Measurements from ENCODE around the gene SPATA16. TPM values are rescaled to one million over a fixed set of nuclear protein-coding genes. Genes with fewer than 3 reads are reported as not detected.

Gene SPATA16
- total and polyA plus RNA-seq, 2 of the 13 experiments (the other 11 are each of a cell fraction or from before 2014, with no cell fraction given): not detected

GRCh38 chr3:173043757-173044156, 97.3 kb downstream of the SPATA16 start:
- ATAC-seq: no peak
- H3K9ac ChIP-seq (ENCODE audit: insufficient read depth, low read depth, low read length): no peak overlapping the region
- in situ Hi-C loops (cut with HindIII; ENCODE audit: extremely low pct_ligation_motif_present, low pct_unique_long_range_greater_than_20kb): loop anchor here (10.0 kb wide), 1 partner anchor 209 kb away; no protein-coding TSS in a partner anchor
- H3K9me3 ChIP-seq (ENCODE audit: low read length): no peaks in the 10 kb centered on the region
- H4K20me1 ChIP-seq (ENCODE audit: insufficient read depth, low read length): no peaks in the 10 kb centered on the region
- CTCF ChIA-PET (ENCODE audit: low intra/inter-chr PET ratio, low total read pairs): no interaction called here
- WGBS (ENCODE audit: low lambda C conversion rate): 0% methylated on average over 5 of the region's 5 CpGs
- H3K4me1 ChIP-seq (ENCODE audit: insufficient read depth, low read length): no peaks in the 10 kb centered on the region
- no peaks in the 10 kb centered on the region for H3K79me2 ChIP-seq (ENCODE audit: insufficient read depth, low read length)
- no peak overlapping the region for H3K4me2 ChIP-seq (ENCODE audit: low read depth, low read length)
- no peak overlapping the region for H2AFZ ChIP-seq (ENCODE audit: low read length)
- DNase-seq (ENCODE audit: low spot score): no peak
- intact Hi-C loops (cut with micrococcal nuclease; ENCODE audit: unreplicated experiment): no loop called here
- no peak for TF ChIP-seq SATB2 (CRISPR knock-in tag; IDR thresholded peaks at IDR 0.05)
- TF ChIP-seq CC2D1A (CRISPR knock-in tag; IDR thresholded peaks at IDR 0.05): no peak
- TF ChIP-seq ZXDC (CRISPR knock-in tag; IDR thresholded peaks at IDR 0.05): no peak
- TF ChIP-seq E2F2 (CRISPR knock-in tag; IDR thresholded peaks at IDR 0.05; ENCODE audit: borderline replicate concordance): no peak
- no peaks in the 10 kb centered on the region for H3K36me3 ChIP-seq (replicated peaks in 1 of 2; ENCODE audit: control insufficient read depth in 1 of 2, insufficient read depth in 2 of 2, low read length in 2 of 2)
- H3K27ac ChIP-seq (ENCODE audit: extremely low read length, insufficient read depth, low read length): no peak overlapping the region
- no peak overlapping the region for H3K4me3 ChIP-seq (replicated peaks in 1 of 3; ENCODE audit: insufficient read depth in 1 of 3, low read depth in 2 of 3, low read length in 3 of 3)
- no peak for FAIRE-seq
- BruUV-seq (replicated peaks): no TSS peak
- POLR2A ChIA-PET: no interaction called here
- no peaks in the 10 kb centered on the region for H3K27me3 ChIP-seq (ENCODE audit: control insufficient read depth in 1 of 2, insufficient read depth in 2 of 2, low read length in 2 of 2)

GRCh38 chr3:173038484-173038871, 102.6 kb downstream of the SPATA16 start:
- H3K27ac ChIP-seq (ENCODE audit: extremely low read length, insufficient read depth, low read length): no peak overlapping the region
- in situ Hi-C loops (cut with HindIII; ENCODE audit: extremely low pct_ligation_motif_present, low pct_unique_long_range_greater_than_20kb) (no loop called here), intact Hi-C loops (cut with micrococcal nuclease; ENCODE audit: unreplicated experiment) (no loop called here)
- H3K79me2 ChIP-seq (ENCODE audit: insufficient read depth, low read length): no peaks in the 10 kb centered on the region
- H3K9me3 ChIP-seq (ENCODE audit: low read length): no peaks in the 10 kb centered on the region
- ChIA-PET POLR2A (no interaction called here), CTCF (ENCODE audit: low intra/inter-chr PET ratio, low total read pairs) (no interaction called here)
- H3K27me3 ChIP-seq (ENCODE audit: control insufficient read depth in 1 of 2, insufficient read depth in 2 of 2, low read length in 2 of 2): no peaks in the 10 kb centered on the region
- H4K20me1 ChIP-seq (ENCODE audit: insufficient read depth, low read length): no peaks in the 10 kb centered on the region
- H3K4me1 ChIP-seq (ENCODE audit: insufficient read depth, low read length): no peaks in the 10 kb centered on the region
- ATAC-seq: no peak
- BruUV-seq (replicated peaks): no TSS peak
- no peak overlapping the region for H2AFZ ChIP-seq (ENCODE audit: low read length)
- H3K4me3 ChIP-seq (replicated peaks in 1 of 3; ENCODE audit: insufficient read depth in 1 of 3, low read depth in 2 of 3, low read length in 3 of 3): no peak overlapping the region
- FAIRE-seq: no peak
- DNase-seq (ENCODE audit: low spot score): no peak
- no peak overlapping the region for H3K9ac ChIP-seq (ENCODE audit: insufficient read depth, low read depth, low read length)
- no peak overlapping the region for H3K4me2 ChIP-seq (ENCODE audit: low read depth, low read length)
- 4% methylated on average over 3 of the region's 3 CpGs for WGBS (ENCODE audit: low lambda C conversion rate)
- H3K36me3 ChIP-seq (replicated peaks in 1 of 2; ENCODE audit: control insufficient read depth in 1 of 2, insufficient read depth in 2 of 2, low read length in 2 of 2): no peaks in the 10 kb centered on the region
- TF ChIP-seq SOX6 (IDR thresholded peaks at IDR 0.05) (no peak), SOX6 (CRISPR knock-in tag; IDR thresholded peaks at IDR 0.05) (no peak), TFE3 (CRISPR knock-in tag; IDR thresholded peaks at IDR 0.05) (no peak), HDAC2 (CRISPR knock-in tag; IDR thresholded peaks at IDR 0.05) (no peak), ARID3A (IDR thresholded peaks at IDR 0.05; ENCODE audit: low read depth, low read length) (no peak), JUND (CRISPR knock-in tag; IDR thresholded peaks at IDR 0.05) (no peak), ZNF362 (CRISPR knock-in tag; IDR thresholded peaks at IDR 0.05; ENCODE audit: borderline replicate concordance) (no peak)
